ENCODE results near the gene C22orf42.

The C22orf42 gene

DNA sequence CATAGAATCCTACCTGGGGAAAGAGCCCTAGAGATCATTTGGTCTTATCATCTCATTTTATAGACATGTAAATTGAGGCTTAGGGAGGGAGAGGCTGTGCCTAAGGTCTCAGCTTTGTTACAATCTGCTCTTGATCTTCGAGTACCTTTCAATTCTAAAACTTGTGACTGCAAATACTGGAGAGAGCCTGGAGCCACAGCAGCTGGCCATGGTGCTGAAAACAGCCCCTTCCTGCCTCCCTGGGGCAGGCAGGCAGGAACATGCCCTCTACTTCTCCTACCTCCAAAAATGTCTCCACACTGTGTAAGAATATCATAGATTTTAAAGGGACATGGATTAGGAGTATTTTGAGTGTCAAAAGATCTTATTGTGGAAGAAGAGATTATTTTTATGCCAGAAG lies 52.2 kb downstream of the C22orf42 start:
- TF ChIP-seq, protein P1, sequence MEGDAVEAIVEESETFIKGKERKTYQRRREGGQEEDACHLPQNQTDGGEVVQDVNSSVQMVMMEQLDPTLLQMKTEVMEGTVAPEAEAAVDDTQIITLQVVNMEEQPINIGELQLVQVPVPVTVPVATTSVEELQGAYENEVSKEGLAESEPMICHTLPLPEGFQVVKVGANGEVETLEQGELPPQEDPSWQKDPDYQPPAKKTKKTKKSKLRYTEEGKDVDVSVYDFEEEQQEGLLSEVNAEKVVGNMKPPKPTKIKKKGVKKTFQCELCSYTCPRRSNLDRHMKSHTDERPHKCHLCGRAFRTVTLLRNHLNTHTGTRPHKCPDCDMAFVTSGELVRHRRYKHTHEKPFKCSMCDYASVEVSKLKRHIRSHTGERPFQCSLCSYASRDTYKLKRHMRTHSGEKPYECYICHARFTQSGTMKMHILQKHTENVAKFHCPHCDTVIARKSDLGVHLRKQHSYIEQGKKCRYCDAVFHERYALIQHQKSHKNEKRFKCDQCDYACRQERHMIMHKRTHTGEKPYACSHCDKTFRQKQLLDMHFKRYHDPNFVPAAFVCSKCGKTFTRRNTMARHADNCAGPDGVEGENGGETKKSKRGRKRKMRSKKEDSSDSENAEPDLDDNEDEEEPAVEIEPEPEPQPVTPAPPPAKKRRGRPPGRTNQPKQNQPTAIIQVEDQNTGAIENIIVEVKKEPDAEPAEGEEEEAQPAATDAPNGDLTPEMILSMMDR (IDR thresholded peaks at IDR 0.05; ENCODE audit: low read depth, low read length), result no peak
- DNase-seq (ENCODE audit: extremely low read depth, low read depth), result no peak

DNA sequence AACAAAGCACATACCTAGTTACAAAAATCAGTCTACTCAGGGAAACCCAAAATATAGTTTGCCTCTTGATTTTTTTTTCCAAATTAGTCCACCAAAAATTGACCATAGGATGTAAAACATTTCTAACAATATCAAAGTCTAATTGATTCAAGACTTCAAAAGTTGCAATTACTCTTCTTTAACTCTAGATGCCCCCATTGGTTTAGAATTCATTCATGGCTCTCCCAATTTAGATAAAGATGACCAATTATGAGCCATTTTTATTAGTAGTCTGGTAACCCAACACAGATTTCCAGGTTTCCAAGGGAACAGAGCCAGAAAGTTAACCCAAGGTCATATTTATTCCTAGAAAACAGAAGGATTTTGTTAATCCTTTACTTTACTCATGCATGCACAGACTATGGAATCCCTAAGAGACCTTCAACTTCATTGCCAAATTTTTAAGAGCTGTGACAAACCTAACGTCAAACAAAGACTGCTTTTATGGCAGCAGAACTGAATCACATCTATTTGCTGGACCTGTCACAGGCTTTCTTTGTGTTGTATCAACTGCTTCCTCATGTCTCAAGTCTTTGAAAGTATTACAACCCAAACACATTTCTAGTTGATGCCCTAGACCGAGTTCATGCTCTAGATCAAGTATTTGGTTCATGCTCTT lies 55.3 kb downstream of the C22orf42 start:
- no peak for DNase-seq (ENCODE audit: extremely low read depth, low read depth)
- TF ChIP-seq, protein P1 (IDR thresholded peaks at IDR 0.05; ENCODE audit: low read depth, low read length), result no peak; the same call in 1 of the 2 replicates

DNA sequence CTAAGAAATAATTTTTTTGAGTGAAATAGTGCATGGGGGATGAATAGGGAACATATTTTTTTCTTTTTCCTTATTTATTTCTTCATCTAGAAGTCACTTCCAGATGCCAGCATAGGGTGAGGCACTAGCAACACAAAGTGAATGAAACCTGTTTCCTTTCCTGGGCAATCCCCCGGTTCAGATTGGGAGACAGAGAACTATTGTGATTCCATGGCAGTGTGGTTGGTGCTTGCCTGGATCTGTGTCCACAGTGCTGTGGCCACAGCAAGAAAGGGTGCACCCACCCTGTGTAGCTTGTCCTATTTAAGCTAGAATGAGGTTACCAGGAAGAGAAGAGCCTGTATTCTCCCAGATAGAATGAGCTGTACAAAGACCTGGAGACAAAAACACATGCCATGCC lies 58.4 kb downstream of the C22orf42 start:
- DNase-seq (ENCODE audit: extremely low read depth, low read depth), result no peak

More for the DNA sequence above, 58.4 kb downstream of the C22orf42 start:
- TF ChIP-seq, protein P1 (IDR thresholded peaks at IDR 0.05; ENCODE audit: low read depth, low read length), result no peak

Measured in AG09319 (cell line).